ENCODE results near the gene GCHFR.

Gene GCHFR

DNA sequence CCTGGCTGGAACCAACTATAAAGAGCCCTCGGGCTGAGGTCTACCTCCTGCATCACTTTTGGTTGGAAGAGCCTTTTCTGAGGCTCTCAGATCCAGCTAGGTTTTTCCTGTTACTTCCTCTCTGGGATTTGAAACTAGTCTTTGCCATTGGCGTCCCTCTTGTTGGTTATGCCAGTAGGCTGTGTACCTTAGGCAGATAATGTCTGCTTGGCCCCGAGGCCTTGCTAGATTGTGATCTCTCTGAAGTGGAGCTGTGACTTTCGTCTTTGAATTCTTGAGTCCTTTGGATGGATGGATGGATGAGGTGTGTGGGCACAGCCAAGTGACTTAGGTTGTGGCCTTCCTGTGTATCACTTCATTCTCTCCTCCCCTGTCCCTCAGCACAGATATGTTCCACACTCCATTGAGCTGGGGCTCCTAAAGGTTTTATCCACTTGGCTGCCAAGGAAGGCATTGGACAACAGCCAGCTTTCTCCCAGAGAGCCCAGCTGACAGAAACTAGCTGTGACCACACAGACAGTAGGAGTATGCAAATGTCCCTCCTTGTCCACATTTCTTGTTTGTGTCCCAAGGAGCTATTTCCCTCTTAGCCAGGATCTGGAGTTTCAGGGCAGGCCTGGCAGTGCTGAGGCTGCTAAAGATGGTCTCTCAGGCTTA lies 51.3 kb downstream of the GCHFR start:
- DNase-seq (ENCODE audit: extremely low spot score): no peak
- ChIA-PET CTCF (interaction anchor here (1.0 kb wide), 1 partner anchor 42 kb away, joined by 3 read pairs; no protein-coding TSS in a partner anchor), POLR2A (interaction anchor here (0.9 kb wide), 1 partner anchor 8 kb away, joined by 5 read pairs; the partner anchor contains the start of genes DNAJC17 and ZFYVE19)
- TF ChIP-seq ZNF384 (IDR thresholded peaks at IDR 0.05) (no peak), ARNT (IDR thresholded peaks at IDR 0.05) (no peak), HDGF (IDR thresholded peaks at IDR 0.05; ENCODE audit: borderline replicate concordance) (no peak), L3MBTL2 (conservative IDR thresholded peaks at IDR 0.05) (no peak), ELF4 (IDR thresholded peaks at IDR 0.05) (no peak), BHLHE40 (IDR thresholded peaks at IDR 0.05; ENCODE audit: borderline replicate concordance) (no peak), LEF1 (IDR thresholded peaks at IDR 0.05; ENCODE audit: borderline replicate concordance) (no peak)

Data from HEK293T (cell line).